Activated CD4-positive, CD25-positive, alpha-beta regulatory T cell treated with anti-CD3 and anti-CD28 coated beads, Interleukin-2, amount 50 U/mL, for 24 hours (primary cell): ENCODE results near the gene KIAA1958.
A peak's percentile ranks its signal among the peaks of the same experiment; 100 is the strongest.

Experiments
- ATAC-seq, 2 donors: fragments of 150-1000 bp; cut with Tn5 transposase; one replicate each; pipeline ENCODE4 v1.10.0; 2021; ENCODE audit warnings: mild to moderate bottlenecking in 1 of 2, moderate library complexity in 1 of 2

KIAA1958 gene

DNA sequence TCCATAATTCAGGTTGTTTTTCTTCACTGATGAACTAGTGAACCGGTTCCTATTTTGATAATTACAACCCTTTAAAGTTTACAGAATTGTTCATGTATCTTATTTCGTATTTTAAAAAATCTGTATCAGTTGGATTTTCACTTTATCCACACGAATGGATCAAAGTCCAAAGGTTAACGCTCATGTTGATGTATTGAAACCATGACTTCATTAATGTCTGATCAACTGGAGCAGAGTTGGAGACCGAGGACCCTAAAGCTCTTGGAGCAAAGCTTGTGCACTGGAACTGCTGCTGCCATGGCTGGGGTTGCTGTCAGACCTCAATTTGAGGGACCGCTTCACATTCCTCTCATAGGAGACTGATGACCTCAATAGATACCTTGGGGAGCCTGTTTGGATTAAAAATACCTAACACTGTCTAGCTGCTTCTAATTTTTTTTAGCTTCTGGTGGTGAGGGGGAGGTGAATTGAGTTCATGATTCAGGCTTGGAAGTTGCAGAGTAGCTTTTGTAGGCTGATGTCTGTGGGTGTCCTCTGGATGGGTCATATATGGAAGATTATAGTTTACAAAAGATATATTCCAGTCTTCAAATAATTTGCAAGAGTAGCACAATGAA is 45.1 kb downstream of the KIAA1958 start:
- no peak for ATAC-seq

DNA sequence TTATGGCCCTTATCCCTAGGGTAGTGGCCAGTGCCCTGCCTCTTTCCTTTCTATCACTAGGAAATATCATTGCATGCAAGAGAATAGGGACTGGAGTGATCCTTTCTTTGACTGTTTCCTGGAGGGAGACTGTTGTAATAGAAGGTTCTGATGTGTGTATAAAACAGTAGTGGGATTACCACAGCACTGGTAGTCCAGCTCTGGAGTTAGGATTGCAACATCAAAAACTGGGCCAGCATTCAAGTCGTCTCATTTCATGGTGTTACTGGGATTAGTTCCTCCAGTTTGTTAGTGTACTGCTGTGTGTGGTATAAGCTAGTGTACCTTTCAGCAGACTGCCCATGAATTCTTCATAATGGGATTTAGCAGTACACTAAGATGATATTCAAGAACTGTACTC is 45.8 kb downstream of the KIAA1958 start:
- ATAC-seq: no peak

DNA sequence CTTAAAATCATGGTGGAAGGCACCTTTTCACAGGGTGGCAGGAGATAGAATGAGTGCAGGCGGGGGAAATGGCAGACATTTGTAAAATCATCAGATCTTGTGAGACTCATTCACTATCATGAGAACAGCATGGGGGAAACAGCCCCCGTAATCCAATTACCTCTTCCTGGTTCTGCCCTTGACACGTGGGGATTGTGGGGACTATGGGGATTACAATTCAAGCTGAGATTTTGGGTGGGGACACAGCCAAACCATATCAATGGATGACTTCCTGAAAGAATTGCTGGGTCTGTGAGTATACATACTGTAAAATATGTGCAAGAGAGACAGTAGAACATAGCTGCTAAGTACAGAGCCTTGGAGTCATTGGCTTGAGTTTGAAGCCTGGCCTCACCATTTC is 47.0 kb downstream of the KIAA1958 start:
- ATAC-seq: no peak

DNA sequence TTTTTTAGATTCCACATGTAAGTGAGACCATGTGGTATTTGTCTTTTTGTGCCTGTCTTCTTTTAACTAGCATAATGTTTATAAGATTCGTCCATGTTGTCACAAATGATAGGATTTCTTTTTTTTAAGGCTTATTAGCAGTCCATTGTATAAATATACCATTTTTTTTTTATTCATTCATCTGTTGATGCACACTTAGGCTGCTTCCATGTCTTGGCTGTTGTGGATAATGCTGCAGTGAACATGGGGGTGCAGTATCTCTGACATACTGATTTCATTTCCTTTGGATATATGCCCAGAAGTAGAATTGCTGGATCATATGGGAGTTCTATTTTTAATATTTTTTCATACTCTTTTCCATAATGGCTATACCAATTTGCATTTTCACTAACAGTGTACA is 48.7 kb downstream of the KIAA1958 start:
- ATAC-seq: no peak

DNA sequence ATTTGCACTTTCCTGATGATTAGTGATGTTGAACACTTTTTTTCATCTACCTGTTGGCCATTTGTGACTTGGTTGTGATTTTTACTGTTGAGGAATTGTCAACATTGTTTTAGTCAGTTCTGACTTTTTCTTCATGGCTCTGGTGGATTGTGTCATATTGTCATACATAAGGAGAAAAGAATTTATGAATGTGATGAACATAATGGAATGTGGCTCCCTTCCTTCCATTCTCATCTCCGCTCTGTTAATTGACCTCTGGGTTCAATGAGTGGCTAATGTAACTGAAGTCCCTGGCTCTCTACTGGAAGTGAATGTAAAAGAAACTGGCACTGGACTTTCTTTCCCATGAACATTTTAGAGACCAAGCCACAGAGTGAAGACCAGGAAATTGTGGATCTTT is 49.2 kb downstream of the KIAA1958 start:
- no peak for ATAC-seq

DNA sequence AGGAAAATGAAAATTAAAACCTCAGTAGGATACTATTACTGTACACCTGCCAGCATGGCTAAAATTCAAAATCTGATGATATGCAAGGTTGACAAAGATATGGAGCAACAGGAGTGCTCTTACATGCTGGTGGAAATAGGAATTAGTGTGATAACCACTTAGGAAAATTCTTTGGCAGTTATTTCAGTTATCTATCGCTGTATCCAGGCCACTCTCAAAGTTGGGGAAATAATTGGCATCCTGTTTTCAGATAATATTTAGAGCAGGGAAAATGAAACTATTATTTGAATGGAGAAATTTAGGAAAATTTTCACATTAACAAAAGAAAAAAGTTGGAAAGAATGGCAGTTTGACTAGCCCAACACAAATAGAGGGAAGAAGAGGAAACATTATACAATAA is 50.9 kb downstream of the KIAA1958 start:
- no peak for ATAC-seq

DNA sequence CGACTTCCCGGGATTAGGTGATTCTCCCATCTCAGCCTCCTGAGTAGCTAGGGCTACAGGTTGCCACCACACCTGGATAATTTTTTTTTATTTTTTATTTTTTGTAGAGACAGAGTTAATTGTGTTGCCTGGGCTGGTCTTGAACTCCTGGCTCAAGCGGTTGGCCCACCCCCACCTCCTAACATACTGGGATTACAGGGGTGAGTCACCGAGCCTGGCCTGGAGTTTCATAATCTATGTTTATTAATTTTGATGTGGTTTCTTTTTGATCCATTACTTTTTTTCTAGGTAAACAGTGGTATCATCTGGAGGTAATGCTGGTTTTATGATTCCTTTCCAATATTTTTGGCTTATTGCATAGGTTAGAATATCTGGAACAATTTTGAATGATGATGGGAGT is 54.2 kb downstream of the KIAA1958 start:
- no peak for ATAC-seq

DNA sequence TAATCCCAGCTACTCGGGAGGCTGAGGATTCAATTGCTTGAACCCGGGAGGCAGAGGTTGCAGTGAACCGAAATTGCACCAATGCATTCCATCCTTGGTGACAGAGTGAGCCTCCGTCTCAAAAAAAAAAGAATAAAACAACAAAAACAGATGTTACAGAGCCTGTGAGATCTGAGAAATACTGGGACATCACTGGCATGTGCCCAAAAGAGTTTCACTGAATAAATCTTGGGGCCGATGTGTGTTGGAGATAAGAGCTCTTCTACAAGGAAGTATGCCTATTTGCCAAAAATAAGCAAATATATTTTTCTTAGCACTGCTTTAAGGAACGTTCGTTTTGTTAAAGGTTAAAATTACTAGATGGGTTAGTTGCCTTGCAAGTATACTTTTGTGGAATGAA is 55.1 kb downstream of the KIAA1958 start:
- ATAC-seq: no peak

DNA sequence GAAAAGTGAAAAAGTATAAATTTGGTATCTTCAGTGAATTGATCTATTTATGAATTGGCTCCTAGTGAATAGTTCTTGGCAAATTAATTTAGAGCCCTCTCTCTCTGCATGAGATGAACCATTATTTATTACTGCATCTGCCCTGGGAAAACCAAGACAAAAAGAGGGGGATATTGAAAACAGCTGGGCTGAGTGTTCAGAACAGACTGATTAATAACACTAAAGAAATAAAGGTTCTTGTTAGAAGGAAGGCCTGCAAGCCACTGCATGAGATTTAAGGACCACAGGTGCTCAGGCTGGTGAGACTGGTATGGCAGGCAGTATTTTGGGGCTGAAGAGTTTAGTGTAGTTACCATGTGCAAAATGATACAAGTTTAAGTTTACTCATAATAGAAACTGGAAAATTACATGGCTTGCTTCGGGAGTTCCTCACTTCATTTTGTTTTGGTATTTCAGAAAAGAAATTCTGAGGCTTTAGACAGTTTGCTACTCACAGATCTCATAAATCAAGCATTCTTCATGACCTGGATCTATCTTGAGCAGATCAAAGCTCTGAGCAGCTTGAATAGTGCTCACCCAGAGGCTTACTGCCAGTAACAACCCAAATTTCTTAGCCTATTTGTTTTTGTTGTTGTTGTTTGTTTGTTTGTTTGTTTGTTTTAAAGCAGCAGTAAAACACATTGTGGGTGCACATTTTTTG is 56.1 kb downstream of the KIAA1958 start:
- no peak for ATAC-seq

DNA sequence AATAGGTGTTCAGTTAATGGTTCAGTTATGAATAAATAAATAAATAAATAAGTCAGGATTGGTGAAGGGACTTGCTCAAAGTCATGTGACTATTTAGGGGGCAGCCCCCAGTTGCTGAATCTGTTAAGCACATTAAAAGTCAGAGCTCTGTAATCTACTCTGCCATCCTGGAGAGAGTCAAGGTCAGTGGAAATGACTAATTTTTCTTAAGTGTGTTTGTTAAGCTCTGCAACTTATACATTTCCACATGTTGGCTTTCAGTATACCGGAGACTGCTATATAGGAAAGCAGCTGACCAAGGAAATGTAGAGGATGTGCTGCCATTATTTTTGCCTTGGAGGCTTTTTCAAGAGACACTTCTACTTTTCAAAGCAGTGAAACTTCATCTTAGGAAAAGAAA is 57.9 kb downstream of the KIAA1958 start:
- no peak for ATAC-seq

DNA sequence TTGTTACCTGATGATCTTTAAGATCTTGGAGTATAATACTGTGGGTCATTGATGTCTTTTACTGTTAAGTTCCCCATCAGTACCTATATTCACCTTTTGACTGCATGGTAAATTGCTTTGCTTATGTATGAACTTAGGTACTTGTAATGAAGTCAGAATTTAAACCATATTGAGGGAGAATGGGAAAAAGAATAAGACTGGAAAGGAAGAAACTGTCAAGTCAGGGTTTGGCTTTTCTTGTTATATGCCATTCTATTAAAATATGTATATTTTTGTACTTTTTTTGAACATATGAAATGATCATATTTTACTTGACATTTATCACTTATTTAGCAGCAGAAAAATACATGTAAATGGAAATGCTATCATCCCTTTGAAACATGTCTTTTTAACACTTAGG is 58.6 kb downstream of the KIAA1958 start:
- ATAC-seq: no peak

DNA sequence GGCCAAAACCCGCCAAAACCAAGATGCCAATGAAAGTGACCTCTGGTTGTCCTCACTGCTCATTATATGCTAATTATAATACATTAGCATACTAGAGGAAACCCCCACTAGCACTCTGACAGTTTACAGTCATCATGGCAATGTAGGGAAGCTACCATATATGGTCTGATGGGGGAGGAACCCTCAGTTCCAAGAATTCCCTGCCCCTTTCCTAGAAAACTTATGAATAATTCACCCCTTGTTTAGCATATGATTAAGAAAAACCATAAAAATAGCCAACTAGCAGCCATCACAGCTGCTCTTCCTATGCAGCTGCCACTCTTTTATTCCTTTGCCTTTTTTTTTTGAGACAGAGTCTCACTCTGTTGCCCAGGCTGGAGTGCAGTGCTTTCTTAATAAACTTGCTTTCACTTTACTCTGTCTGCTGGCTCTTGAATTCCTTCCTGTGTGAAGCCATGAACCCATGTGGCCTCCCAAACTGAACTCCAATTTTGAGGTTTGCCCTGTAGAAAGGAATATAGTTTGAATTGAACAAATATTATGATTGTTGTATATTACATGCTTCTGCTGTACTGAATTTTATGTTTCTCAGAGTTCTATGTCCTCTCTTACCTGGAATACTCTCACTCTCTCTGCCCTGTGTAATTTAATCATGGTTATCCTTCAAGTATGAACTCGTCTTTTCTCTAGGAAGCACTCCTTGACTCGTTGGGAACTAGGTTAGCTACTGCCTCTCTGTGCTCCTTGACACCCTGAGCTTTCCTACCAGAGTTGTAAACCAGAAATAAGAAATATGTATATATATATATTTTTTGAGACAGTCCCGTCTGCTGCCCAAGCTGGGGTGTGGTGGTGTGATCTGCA is 59.8 kb downstream of the KIAA1958 start:
- ATAC-seq: peak; percentile 64 to 92

DNA sequence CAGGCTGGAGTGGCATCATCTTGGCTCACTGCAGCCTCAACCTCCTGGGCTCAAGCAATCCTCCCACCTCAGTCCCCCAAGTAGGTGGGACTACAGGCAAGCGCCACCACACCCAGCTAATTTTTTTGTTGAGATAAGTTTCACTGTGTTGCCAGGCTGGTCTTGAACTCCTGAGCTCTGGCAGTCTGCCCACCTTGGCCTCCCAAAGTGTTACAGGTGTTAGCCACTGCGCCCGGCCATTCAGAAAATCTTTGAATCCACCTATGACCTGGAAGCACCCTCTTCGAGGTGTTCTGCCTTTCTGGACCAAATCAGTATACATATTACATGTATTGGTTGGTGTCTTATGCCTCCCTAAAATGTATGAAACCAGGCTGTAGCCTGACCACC is 61.4 kb downstream of the KIAA1958 start:
- ATAC-seq: no peak

DNA sequence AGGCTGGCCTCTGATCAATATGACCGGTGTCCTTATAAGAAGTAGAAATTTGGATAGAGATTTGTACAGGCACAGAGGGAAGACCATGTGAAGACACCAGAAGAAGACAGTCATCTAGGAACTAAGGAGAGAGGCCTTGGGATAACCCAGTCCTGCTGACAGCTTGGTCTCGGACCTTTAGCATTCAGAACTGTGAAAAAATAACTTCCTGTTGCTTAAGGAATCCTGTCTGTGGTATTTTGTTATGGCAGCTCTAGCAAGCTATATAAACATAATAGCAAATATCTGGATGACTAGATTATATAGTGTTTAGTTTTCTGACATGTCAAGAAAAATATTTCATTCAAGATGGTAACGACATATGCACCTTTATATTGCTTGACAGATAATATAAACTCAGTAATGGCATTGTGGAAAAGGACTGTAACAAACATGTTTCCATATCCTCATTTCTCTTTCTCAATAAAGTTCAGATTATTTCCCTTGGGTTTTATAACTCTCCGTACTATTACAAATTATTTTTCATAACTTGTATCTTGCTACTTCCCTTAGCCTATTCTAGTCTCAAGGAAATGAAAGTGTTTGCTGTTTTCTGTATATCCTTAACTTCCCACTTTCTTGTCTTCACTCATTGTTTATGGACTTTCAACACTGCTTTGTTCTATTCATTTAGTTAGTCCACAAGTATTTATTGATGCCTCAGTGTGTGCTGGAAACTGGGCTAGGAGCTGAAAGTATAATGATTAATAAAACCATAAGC is 62.4 kb downstream of the KIAA1958 start:
- no peak for ATAC-seq

DNA sequence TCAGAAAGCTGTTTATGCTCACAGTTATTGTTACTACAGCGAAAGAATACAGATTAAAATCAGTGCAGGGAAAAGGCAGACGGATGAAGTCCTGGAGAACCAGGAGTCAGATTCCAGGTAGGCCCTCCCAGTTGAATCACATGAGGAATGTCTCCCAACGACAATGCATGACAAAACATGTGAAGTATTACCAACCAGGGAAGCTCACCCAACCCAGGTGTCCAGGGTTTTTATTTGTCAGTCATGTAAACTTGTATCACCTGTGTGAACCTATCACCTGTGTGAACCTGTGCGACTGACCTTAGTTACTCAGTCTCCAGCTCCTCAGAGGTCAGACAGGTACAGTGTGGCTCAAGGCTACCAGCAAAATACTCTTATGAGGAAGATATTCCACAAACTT is 63.9 kb downstream of the KIAA1958 start:
- no peak for ATAC-seq

DNA sequence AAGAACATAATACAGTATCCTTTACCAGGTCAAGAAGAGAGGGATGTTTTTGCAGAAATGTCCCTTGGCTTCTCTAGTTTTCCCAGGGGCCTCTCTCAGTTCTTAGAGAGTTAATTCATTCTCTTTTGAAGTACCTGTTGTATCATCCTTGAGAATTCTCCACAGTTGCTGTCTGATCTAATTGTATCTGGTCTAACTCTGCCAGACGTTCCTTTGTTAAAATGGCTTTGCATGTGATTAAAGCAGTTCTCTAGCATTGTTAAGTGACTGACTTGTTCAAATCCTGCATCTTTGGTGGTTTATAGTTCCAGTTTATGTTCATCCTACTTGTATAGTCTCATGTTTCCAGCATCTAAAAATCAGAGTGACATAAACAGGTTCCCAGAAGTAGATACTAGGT is 65.0 kb downstream of the KIAA1958 start:
- ATAC-seq: no peak

DNA sequence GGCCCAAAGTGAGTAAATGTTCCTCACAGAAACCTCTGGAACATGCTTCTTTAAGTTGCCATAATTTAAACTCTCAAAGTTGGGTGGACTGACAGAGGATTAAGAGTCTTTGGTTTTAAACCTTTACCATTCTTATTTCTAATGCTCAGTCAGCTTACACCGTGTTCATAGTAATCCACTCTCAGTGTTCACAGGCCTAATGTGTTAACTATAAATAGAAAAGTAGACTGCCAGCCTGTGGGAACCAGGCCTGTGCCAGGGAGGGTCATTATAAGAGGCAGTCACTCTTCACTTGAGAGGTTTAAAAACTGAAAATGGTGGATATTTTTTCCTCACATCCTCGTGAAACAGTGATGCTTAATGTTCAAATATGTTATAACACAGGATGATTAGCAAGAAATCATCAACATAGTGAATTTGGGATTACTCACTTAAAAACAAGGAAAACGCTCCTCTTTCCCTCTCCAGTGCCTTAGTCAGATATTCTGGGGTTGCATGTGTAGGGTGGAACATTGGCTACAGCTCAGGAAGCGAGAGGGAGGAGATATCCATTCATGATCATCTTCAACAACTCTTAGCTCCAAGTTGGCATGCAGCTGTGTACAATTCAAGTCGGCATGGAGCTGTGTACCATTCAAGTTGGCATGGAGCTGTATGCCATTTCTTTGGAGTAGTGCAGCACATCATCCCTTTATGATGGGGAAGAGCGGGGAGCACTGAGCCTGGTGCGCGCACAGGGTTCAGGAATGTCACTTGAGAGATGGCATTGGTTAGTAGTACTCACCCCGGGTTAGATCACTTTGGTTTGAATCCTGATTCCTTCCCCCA is 65.8 kb downstream of the KIAA1958 start:
- ATAC-seq: no peak

DNA sequence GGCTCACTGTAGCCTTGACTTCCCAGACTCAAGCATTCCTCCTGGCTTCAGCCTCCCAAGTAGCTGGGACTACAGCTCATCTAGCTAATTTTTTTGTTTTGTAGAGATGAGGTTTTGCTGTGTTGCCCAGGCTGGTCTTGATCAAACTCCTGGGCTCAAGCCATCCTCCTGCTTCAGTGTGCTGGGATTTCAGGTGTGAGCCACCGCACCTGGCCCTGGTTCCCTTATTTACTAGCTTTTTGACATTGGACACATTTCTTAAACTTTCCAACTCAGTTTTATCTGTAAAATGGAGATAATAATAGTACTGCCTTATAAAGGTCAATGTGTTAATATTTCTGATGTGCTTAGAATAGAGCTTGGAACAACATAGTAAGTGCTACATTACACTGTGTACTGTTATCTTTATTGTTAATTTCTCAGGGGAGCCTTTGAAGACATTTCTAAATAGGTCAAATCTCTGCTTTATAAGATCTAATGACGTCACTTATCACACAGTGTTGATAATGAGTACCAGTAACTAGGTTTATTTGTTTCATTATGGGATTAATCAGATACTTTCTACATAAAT is 66.7 kb downstream of the KIAA1958 start:
- ATAC-seq: no peak

DNA sequence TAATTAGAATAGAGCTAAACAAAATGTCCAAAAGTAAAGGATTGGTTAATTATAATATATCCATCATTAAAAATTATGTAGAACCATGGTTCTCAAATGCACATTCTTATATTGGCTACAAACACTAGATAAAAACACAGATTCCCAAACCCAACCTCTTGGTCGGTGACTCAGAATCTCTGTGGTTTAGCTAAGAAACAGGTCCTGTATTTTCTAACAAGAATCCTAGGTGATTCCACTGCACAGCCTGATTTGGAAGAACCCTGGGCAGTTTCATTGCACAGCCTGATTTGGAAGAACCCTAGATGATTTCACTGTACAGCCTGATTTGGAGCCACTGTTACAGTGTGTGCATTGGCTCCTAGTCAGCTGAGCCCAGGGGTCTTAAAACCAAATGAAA is 67.9 kb downstream of the KIAA1958 start:
- ATAC-seq: no peak

DNA sequence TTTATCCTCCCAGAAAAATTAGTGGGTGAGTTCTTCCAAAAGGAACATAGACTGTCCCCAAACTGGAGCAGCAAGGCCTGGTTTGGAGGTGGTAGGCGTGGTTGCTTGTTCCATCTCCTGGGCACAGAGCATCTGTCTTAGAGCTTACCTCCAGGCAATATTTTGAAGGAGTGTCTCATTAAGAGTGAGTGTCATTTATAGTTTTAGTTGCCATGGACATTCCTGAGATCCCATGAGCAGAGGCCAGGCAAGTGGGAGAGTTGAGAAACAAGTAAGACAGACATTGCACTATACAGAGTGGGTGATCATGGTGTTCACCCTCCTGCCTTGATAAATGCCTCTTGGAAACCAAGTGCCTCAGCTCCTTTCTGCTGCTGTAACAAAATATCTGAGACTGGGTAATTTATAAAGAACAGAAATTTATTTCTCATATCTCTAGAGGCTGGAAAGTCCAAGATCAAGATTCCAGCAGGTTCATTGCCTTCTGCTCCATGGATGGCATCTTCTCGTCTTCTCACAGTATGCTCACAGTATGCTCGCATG is 68.5 kb downstream of the KIAA1958 start:
- no peak for ATAC-seq

DNA sequence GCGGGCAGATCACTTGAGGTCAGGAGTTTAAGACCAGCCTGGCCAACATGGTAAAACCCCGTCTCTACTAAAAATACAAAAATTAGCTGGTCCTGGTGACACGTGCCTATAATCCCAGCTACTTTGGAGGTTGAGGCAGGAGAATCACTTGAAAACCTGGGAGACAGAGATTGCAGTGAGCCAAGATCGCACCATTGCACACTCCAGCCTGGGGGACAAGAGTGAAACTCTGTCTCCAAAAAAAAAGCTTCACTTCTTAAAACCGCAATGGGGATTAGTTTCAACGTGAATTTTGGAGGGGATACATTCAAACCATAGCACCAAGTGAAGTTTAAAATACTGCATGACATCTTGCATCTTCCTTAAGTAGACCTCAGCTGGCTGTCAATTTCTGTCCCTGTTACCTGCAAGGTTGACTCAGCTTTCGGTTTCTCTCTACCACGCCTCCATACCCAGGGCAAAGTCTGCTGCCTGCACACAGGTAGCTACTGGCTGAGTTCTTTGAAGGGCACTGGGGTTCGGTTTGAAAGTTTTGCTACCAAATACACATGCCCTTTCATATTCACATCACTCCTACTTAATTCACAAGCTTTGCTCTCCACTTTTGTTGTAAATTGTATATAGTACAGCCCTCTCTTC is 69.3 kb downstream of the KIAA1958 start:
- peak; percentile 60 to 64 for ATAC-seq
